Fibroblast of the aortic adventitia (primary cell): ENCODE measurements around the gene RGS7. TPM values are rescaled to one million over a fixed set of nuclear protein-coding genes. Genes with fewer than 3 reads are reported as not detected.
"Not testable (repeated sequence)": the region's sequence is repeated elsewhere in the genome, so short reads cannot be mapped to it uniquely, and the experiment has no call there.

Experiments used
- DNase-seq: peaks from one replicate; pipeline ENCODE4 v3.0.0-alpha.2; 2010; ENCODE audit warnings: low read depth
- H3K4me3 ChIP-seq: 2 replicates; pipeline ENCODE4 v1.5.1; 2011; ENCODE audit warnings: low read depth, mild to moderate bottlenecking, control low read depth, low read length, moderate library complexity
- CTCF ChIP-seq: IDR thresholded peaks from 2 replicates; pipeline ENCODE4 v1.5.1; 2011; ENCODE audit warnings: mild to moderate bottlenecking, low read length, control low read depth, inconsistent platforms; ENCODE audit not compliant: insufficient read depth
- total RNA-seq: library from RNA; depleted of rRNA; stranded (reverse); fragments of >200 nt; gene quantifications from 2 replicates; pipeline ENCODE4 v1.2.3, GENCODE V29; 2012; ENCODE audit warnings: low replicate concordance

The RGS7 gene
- total RNA-seq, 1 donor, result 0.63 TPM

GRCh38 chr1:240786880-240787279, 570.1 kb downstream of the RGS7 start:
- TF ChIP-seq CTCF, result no peak
- H3K4me3 ChIP-seq, result no peak overlapping the region

GRCh38 chr1:240784776-240785175, 572.2 kb downstream of the RGS7 start:
- no peak for TF ChIP-seq CTCF
- H3K4me3 ChIP-seq, result no peak overlapping the region
- no peak for DNase-seq

More at GRCh38 chr1:240786880-240787279, 570.1 kb downstream of the RGS7 start:
- no peak for DNase-seq

- H3K4me3 ChIP-seq, DNase-seq: not testable (repeated sequence)
Measured at GRCh38 chr1:240783728-240784137, 573.3 kb downstream of the RGS7 start.

GRCh38 chr1:240776237-240776636, 580.8 kb downstream of the RGS7 start:
- no peak overlapping the region for H3K4me3 ChIP-seq
- DNase-seq, result no peak
- no peak for TF ChIP-seq CTCF

- H3K4me3 ChIP-seq, result no peak overlapping the region
- no peak for TF ChIP-seq CTCF
- DNase-seq, result no peak
Measured at GRCh38 chr1:240772131-240772530, 584.9 kb downstream of the RGS7 start.

GRCh38 chr1:240771450-240771849, 585.6 kb downstream of the RGS7 start:
- no peak for TF ChIP-seq CTCF
- no peak overlapping the region for H3K4me3 ChIP-seq
- no peak for DNase-seq

- no peak for TF ChIP-seq CTCF
- DNase-seq, result no peak
- no peak overlapping the region for H3K4me3 ChIP-seq
Measured at GRCh38 chr1:240768979-240769378, 588.0 kb downstream of the RGS7 start.
